Type B pancreatic cell (in vitro differentiated cells): ENCODE results near the gene TOMM40L. TPM values are rescaled to one million over a fixed set of nuclear protein-coding genes. Genes with fewer than 3 reads are reported as not detected.

Experiments used
- DNase-seq: peaks from one replicate; pipeline ENCODE4 v3.0.0; 2021; ENCODE audit warnings: mixed read lengths; ENCODE audit not compliant: unreplicated experiment; ENCODE audit errors: extremely low spot score
- H3K27ac Mint-ChIP-seq: 2 replicates; pipeline ENCODE4 v1.8.0; 2021; ENCODE audit warnings: mild to moderate bottlenecking, mixed read lengths
- H3K27me3 Mint-ChIP-seq: 2 replicates; pipeline ENCODE4 v1.8.0; 2021; ENCODE audit warnings: mixed read lengths
- H3K36me3 Mint-ChIP-seq: 2 replicates; pipeline ENCODE4 v1.8.0; 2021; ENCODE audit warnings: mixed read lengths
- H3K4me1 Mint-ChIP-seq: one replicate; pipeline ENCODE4 v1.8.0; 2021; ENCODE audit warnings: mixed read lengths; ENCODE audit not compliant: unreplicated experiment
- H3K4me3 Mint-ChIP-seq: 2 replicates; pipeline ENCODE4 v1.8.0; 2021; ENCODE audit warnings: mild to moderate bottlenecking, mixed read lengths
- H3K9me3 Mint-ChIP-seq: 2 replicates; pipeline ENCODE4 v1.8.0; 2021; ENCODE audit warnings: mixed read lengths
- total RNA-seq: library from RNA; stranded (reverse); gene quantifications from 2 replicates; pipeline ENCODE4 v1.2.1, GENCODE V29; 2021; ENCODE audit warnings: low replicate concordance
- TF ChIP-seq, protein P1 (sequence below): fragments of 200-600 bp; sonication (generic); conservative IDR thresholded peaks from 2 replicates; pipeline ENCODE4 v1.5.0; 2021; ENCODE audit warnings: antibody characterized with exemption, mild to moderate bottlenecking

The TOMM40L gene
- total RNA-seq, 1 donor from 2014 or later = 13.6 TPM

GRCh38 chr1:161227196-161227871, 1.5 kb downstream of the TOMM40L start:
- DNase-seq = peak; percentile 80
- Mint-ChIP-seq H3K27ac (peak overlapping the region; percentile 96), H3K4me1 (peaks cover 25% of the 10 kb centered on the region), H3K9me3 (no peaks in the 10 kb centered on the region), H3K36me3 (peaks cover 4% of the 10 kb centered on the region), H3K27me3 (peaks cover 5% of the 10 kb centered on the region), H3K4me3 (peak overlapping the region; percentile 100)
- TF ChIP-seq, protein P1, sequence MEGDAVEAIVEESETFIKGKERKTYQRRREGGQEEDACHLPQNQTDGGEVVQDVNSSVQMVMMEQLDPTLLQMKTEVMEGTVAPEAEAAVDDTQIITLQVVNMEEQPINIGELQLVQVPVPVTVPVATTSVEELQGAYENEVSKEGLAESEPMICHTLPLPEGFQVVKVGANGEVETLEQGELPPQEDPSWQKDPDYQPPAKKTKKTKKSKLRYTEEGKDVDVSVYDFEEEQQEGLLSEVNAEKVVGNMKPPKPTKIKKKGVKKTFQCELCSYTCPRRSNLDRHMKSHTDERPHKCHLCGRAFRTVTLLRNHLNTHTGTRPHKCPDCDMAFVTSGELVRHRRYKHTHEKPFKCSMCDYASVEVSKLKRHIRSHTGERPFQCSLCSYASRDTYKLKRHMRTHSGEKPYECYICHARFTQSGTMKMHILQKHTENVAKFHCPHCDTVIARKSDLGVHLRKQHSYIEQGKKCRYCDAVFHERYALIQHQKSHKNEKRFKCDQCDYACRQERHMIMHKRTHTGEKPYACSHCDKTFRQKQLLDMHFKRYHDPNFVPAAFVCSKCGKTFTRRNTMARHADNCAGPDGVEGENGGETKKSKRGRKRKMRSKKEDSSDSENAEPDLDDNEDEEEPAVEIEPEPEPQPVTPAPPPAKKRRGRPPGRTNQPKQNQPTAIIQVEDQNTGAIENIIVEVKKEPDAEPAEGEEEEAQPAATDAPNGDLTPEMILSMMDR = peak; percentile 95

DNA sequence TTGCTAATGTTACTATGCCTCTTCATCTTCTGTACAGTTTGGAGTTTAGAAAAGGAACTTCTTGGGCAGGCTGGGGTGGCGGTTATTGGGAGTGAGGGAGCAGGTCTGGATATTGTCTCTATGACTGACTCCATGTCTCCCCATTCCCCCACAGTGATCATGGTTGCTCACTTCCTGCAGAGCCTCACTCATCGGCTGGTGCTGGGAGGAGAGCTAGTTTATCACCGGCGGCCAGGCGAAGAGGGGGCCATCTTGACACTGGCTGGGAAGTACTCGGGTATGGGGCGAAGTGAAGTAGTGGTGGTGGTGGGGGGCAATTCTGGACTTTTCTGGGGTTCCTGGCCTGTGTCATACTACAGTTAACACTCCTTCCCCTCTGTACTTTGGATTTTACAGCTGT, 2.2 kb downstream of the TOMM40L start:
- H3K27ac Mint-ChIP-seq = no peak overlapping the region
- peaks cover 5% of the 10 kb centered on the region for H3K27me3 Mint-ChIP-seq
- TF ChIP-seq, protein P1 = no peak
- peaks cover 25% of the 10 kb centered on the region for H3K4me1 Mint-ChIP-seq
- peaks cover 4% of the 10 kb centered on the region for H3K36me3 Mint-ChIP-seq
- DNase-seq = no peak
- peak overlapping the region; percentile 57 for H3K4me3 Mint-ChIP-seq
- H3K9me3 Mint-ChIP-seq = no peaks in the 10 kb centered on the region

DNA sequence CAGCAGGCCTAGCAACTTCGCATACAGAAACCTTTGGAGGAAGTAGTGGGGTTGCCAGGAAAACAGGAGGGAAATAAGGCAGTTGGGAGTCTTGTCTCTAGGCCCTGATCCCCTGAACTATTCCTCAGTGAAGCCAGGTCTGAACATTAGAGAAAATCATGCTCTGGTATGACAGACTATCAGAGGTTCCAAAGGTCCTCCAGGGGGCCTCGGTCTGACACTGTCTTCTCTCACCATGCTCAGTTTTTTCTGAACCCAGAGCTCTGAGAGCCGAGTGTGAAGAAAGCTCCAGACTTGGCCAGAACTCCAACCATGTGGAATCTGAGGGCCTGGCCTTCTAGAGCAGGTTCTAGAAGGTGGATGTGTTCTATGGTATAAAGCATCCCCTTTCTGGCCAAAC, 4.0 kb downstream of the TOMM40L start:
- no peak overlapping the region for H3K27ac Mint-ChIP-seq
- H3K4me1 Mint-ChIP-seq = peaks cover 25% of the 10 kb centered on the region
- H3K36me3 Mint-ChIP-seq = peaks cover 4% of the 10 kb centered on the region
- no peaks in the 10 kb centered on the region for H3K9me3 Mint-ChIP-seq
- no peak overlapping the region for H3K4me3 Mint-ChIP-seq
- TF ChIP-seq, protein P1 = peak; percentile 42
- no peak for DNase-seq
- no peaks in the 10 kb centered on the region for H3K27me3 Mint-ChIP-seq

- Mint-ChIP-seq H3K4me1 (peaks cover 19% of the 10 kb centered on the region), H3K9me3 (no peaks in the 10 kb centered on the region)
These were observed 4.9 kb downstream of the TOMM40L start for GRCh38 chr1:161230762-161231161.

DNA sequence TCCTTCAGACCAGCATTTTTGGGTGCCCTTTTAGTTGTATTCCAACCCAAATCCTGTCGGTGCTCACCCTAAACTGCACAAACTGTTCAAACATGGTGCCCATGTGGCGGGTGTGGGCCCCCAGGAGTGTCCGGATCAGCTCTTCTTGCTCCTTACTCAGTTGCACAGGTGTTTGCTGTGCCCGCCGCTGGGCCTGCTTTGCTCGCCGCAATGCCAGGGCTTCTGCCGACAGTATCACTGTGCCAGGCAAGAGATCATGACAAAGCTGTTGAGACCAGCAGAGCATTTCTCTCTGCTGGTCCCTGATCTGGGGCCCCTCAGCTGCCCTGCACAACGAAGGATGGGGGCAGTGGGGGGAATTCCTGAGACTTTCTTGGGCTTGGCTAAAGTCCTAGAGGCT, 7.2 kb downstream of the TOMM40L start:
- no peaks in the 10 kb centered on the region for H3K36me3 Mint-ChIP-seq
- no peaks in the 10 kb centered on the region for H3K27me3 Mint-ChIP-seq
- H3K4me3 Mint-ChIP-seq = no peak overlapping the region

More at GRCh38 chr1:161230762-161231161, 4.9 kb downstream of the TOMM40L start:
- Mint-ChIP-seq H3K27ac (no peak overlapping the region), H3K4me3 (no peak overlapping the region), H3K27me3 (no peaks in the 10 kb centered on the region), H3K36me3 (peaks cover 4% of the 10 kb centered on the region)
- TF ChIP-seq, protein P1 = no peak
- no peak for DNase-seq

More for the DNA sequence above, 7.2 kb downstream of the TOMM40L start:
- TF ChIP-seq, protein P1 = no peak
- Mint-ChIP-seq H3K9me3 (no peaks in the 10 kb centered on the region), H3K4me1 (peaks cover under 1% of the 10 kb centered on the region), H3K27ac (no peak overlapping the region)
- no peak for DNase-seq
